ENCODE measurements around the gene ERC2.

Gene ERC2

GRCh38 chr3:55601366-55602080 is 866.7 kb downstream of the ERC2 start:
- DNase-seq, result no peak

GRCh38 chr3:55598224-55598623 is 870.0 kb downstream of the ERC2 start:
- no peak for DNase-seq

GRCh38 chr3:55597641-55598040 is 870.6 kb downstream of the ERC2 start:
- no peak for DNase-seq

GRCh38 chr3:55596212-55596611 is 872.1 kb downstream of the ERC2 start:
- DNase-seq, result no peak

- no peak for DNase-seq
These were observed 872.8 kb downstream of the ERC2 start for GRCh38 chr3:55595420-55595819.

- DNase-seq, result no peak
These were observed 875.7 kb downstream of the ERC2 start for GRCh38 chr3:55592572-55592971.

- DNase-seq, result no peak
These were observed 876.4 kb downstream of the ERC2 start for GRCh38 chr3:55591888-55592287.

- DNase-seq, result no peak
These were observed 880.0 kb downstream of the ERC2 start for GRCh38 chr3:55588146-55588765.

- no peak for DNase-seq
These were observed 882.4 kb downstream of the ERC2 start for GRCh38 chr3:55585856-55586255.

GRCh38 chr3:55584716-55585368 is 883.4 kb downstream of the ERC2 start:
- no peak for DNase-seq

- no peak for DNase-seq
These were observed 884.2 kb downstream of the ERC2 start for GRCh38 chr3:55584030-55584429.

GRCh38 chr3:55583475-55583874 is 884.8 kb downstream of the ERC2 start:
- no peak for DNase-seq

- DNase-seq, result no peak
These were observed 888.8 kb downstream of the ERC2 start for GRCh38 chr3:55579496-55579895.

- no peak for DNase-seq
These were observed 891.5 kb downstream of the ERC2 start for GRCh38 chr3:55576621-55577388.

GRCh38 chr3:55574671-55575070 is 893.6 kb downstream of the ERC2 start:
- DNase-seq, result no peak

GRCh38 chr3:55572816-55573215 is 895.5 kb downstream of the ERC2 start:
- no peak for DNase-seq

- DNase-seq, result no peak
These were observed 896.4 kb downstream of the ERC2 start for GRCh38 chr3:55571913-55572312.

GRCh38 chr3:55571216-55571813 is 897.0 kb downstream of the ERC2 start:
- DNase-seq, result no peak

- DNase-seq, result no peak
These were observed 898.0 kb downstream of the ERC2 start for GRCh38 chr3:55570271-55570711.

- no peak for DNase-seq
These were observed 899.2 kb downstream of the ERC2 start for GRCh38 chr3:55569033-55569599.

- DNase-seq, result no peak
These were observed 900.7 kb downstream of the ERC2 start for GRCh38 chr3:55567615-55568014.

- DNase-seq, result no peak
These were observed 901.1 kb downstream of the ERC2 start for GRCh38 chr3:55567121-55567520.

GRCh38 chr3:55565521-55565920 is 902.7 kb downstream of the ERC2 start:
- DNase-seq, result no peak

Data from activated naive CD4-positive, alpha-beta T cell treated with Interleukin-2 at 50 U/mL for 16 hours (primary cell).